GM12892 (cell line): ENCODE measurements around the gene FAM210B.

Experiments
- POLR2A ChIP-seq: IDR thresholded peaks from 2 replicates; pipeline ENCODE4 v1.6.1; 2011; ENCODE audit warnings: low read depth, low read length, control low read depth
- TAF1 ChIP-seq: IDR thresholded peaks from 2 replicates; pipeline ENCODE4 v1.6.1; 2011; ENCODE audit warnings: low read depth, mild to moderate bottlenecking, control low read depth, low read length, borderline replicate concordance

GRCh38 chr20:56353356-56353755, 5.4 kb upstream of the FAM210B start:
- TF ChIP-seq TAF1 = no peak
- no peak for TF ChIP-seq POLR2A
